Stomach (tissue), 9 donors: ENCODE results near the gene HEBP2. TPM values are rescaled to one million over a fixed set of nuclear protein-coding genes. Genes with fewer than 3 reads are reported as not detected.

Experiments
- DNase-seq, 2 donors: peaks; one replicate each; pipeline versions ENCODE4 v3.0.0 to v3.0.0-alpha.2; 2013 to 2019
- H3K27ac ChIP-seq, 5 donors: fragments of 200-600 bp in 4 of 5; sonication (generic) in 4 of 5; one replicate each; pipeline ENCODE4 v1.5.1; 2013 to 2019; ENCODE audit warnings: mild to moderate bottlenecking in 1 of 5, moderate library complexity in 1 of 5
- H3K27me3 ChIP-seq, 3 donors: fragments of 200-600 bp; sonication (generic); one replicate each; pipeline ENCODE4 v1.5.1; 2017 to 2019; ENCODE audit warnings: mixed run types in 1 of 3
- H3K36me3 ChIP-seq, 4 donors: fragments of 200-600 bp; sonication (generic); 1 replicate in 3 of 4; 2 replicates in 1 of 4; pipeline ENCODE4 v1.5.1; 2016 to 2019
- H3K4me1 ChIP-seq, 4 donors: fragments of 200-600 bp; sonication (generic); one replicate each; pipeline ENCODE4 v1.5.1; 2016 to 2019
- H3K4me3 ChIP-seq, 4 donors: fragments of 200-600 bp; sonication (generic) in 3 of 4; one replicate each; pipeline ENCODE4 v1.5.1; 2016 to 2019; ENCODE audit warnings: mild to moderate bottlenecking in 1 of 4
- H3K9me3 ChIP-seq, 4 donors: fragments of 200-600 bp; sonication (generic); one replicate each; pipeline ENCODE4 v1.5.1; 2016 to 2019
- CTCF ChIP-seq, 7 experiments: fragments of 450-650 bp in 4 of 7; fragments of 200-600 bp in 3 of 7; sonication (generic) in 3 of 7; IDR thresholded peaks; one replicate each; pipeline ENCODE4 v1.5.1; 2016 to 2019; ENCODE audit warnings: antibody characterized with exemption in 7 of 7, control low read depth in 2 of 7, mild to moderate bottlenecking in 1 of 7
- EP300 ChIP-seq: sonication (generic); formaldehyde crosslinking; IDR thresholded peaks from one replicate; pipeline ENCODE4 v1.6.1; 2017; ENCODE audit warnings: antibody characterized with exemption
- POLR2A ChIP-seq, 4 donors: fragments of 450-650 bp; IDR thresholded peaks; one replicate each; pipeline ENCODE4 v1.6.1; 2016; ENCODE audit warnings: antibody characterized with exemption in 4 of 4, control low read depth in 2 of 4, mild to moderate bottlenecking in 1 of 4, moderate library complexity in 1 of 4
- POLR2AphosphoS5 ChIP-seq, 3 donors: sonication (generic); formaldehyde crosslinking; IDR thresholded peaks; one replicate each; pipeline ENCODE4 v1.6.1; 2016; ENCODE audit warnings: antibody characterized with exemption in 3 of 3
- WGBS, 5 donors: extraction: QIAGEN DNeasy Blood & Tissue Kit in 3 of 5; methylation state at CpG; one replicate each; pipeline versions ENCODE4 v1.1.5 to v1.1.7; 2013 to 2018; 5-methylcytosine and 5-hydroxymethylcytosine counted together
- intact Hi-C: fragments of 100-400 bp; cut with DNase I; formaldehyde crosslinking; loops from one replicate; pipeline ENCODE4 v1.15.1; 2023; ENCODE audit warnings: low total_unique reads
- polyA plus RNA-seq, 3 donors: library from polyadenylated mRNA; stranded (reverse); fragments of 200-250 nt; gene quantifications; one replicate each; pipeline ENCODE4 v1.2.3, GENCODE V29; 2013
- total RNA-seq, 5 donors: library from RNA; depleted of rRNA; stranded (reverse); fragments of >200 nt; gene quantifications; one replicate each; pipeline versions ENCODE4 v1.1.0 to v1.2.3, GENCODE V29; 2014 to 2016
- donor health status: healthy with polysubstance abuse.
- donor health status: Bipolar disorder and iron deficiency.
- donor health status: healthy.

HEBP2 gene
- total and polyA plus RNA-seq, 8 donors, result 9.9 to 351 (median 48.4) TPM

GRCh38 chr6:138389551-138389950 lies 14.5 kb upstream of the HEBP2 start:
- DNase-seq, result no peak
- 81 to 88% (median 84%) methylated on average over 5 of the region's 5 CpGs for WGBS, 5 donors
- no peaks in the 10 kb centered on the region for H3K36me3 ChIP-seq
- H3K4me3 ChIP-seq, result no peak overlapping the region
- intact Hi-C loops, result no loop called here
- TF ChIP-seq EP300 (no peak), POLR2AphosphoS5 (IDR thresholded peaks at IDR 0.05) (no peak), POLR2A (IDR thresholded peaks at IDR 0.05) (no peak), CTCF (IDR thresholded peaks at IDR 0.05) (no peak)
- no peaks in the 10 kb centered on the region for H3K9me3 ChIP-seq
- no peak overlapping the region for H3K27ac ChIP-seq
- H3K4me1 ChIP-seq, result no peaks in the 10 kb centered on the region
- no peaks in the 10 kb centered on the region for H3K27me3 ChIP-seq

GRCh38 chr6:138393871-138394783 lies 9.9 kb upstream of the HEBP2 start:
- Histone ChIP-seq H3K4me3 (no peak overlapping the region), H3K27ac (no peak overlapping the region), H3K36me3 (no peaks in the 10 kb centered on the region), H3K9me3 (no peaks in the 10 kb centered on the region), H3K27me3 (no peaks in the 10 kb centered on the region), H3K4me1 (no peaks in the 10 kb centered on the region)
- intact Hi-C loops, result no loop called here
- 69 to 81% (median 73%) methylated on average over 5 of the region's 5 CpGs for WGBS, 5 donors
- DNase-seq, result no peak
- TF ChIP-seq CTCF (IDR thresholded peaks at IDR 0.05) (no peak), POLR2A (IDR thresholded peaks at IDR 0.05) (no peak), POLR2AphosphoS5 (IDR thresholded peaks at IDR 0.05) (no peak), EP300 (no peak)

- H3K27ac ChIP-seq, result no peak overlapping the region
- no peak overlapping the region for H3K4me3 ChIP-seq
- H3K36me3 ChIP-seq, result no peaks in the 10 kb centered on the region
- H3K4me1 ChIP-seq, result no peaks in the 10 kb centered on the region
- TF ChIP-seq CTCF (IDR thresholded peaks at IDR 0.05) (no peak), POLR2A (IDR thresholded peaks at IDR 0.05) (no peak), POLR2AphosphoS5 (IDR thresholded peaks at IDR 0.05) (no peak), EP300 (no peak)
- DNase-seq, result no peak
- H3K9me3 ChIP-seq, result no peaks in the 10 kb centered on the region
- intact Hi-C loops, result no loop called here
- no peaks in the 10 kb centered on the region for H3K27me3 ChIP-seq
- WGBS, 5 donors, result 91 to 94% (median 93%) methylated on average over 5 of the region's 5 CpGs
Measured at GRCh38 chr6:138396709-138397108, 7.3 kb upstream of the HEBP2 start.

- no peaks in the 10 kb centered on the region for H3K27me3 ChIP-seq
- no peak overlapping the region for H3K27ac ChIP-seq
- no peaks in the 10 kb centered on the region for H3K36me3 ChIP-seq
- no peaks in the 10 kb centered on the region for H3K9me3 ChIP-seq
- 81 to 84% (median 81%) methylated on average over 8 of the region's 8 CpGs for WGBS, 5 donors
- no peak overlapping the region for H3K4me3 ChIP-seq
- no peak for DNase-seq
- TF ChIP-seq EP300 (no peak), POLR2AphosphoS5 (IDR thresholded peaks at IDR 0.05) (no peak), POLR2A (IDR thresholded peaks at IDR 0.05) (no peak), CTCF (IDR thresholded peaks at IDR 0.05) (no peak)
- intact Hi-C loops, result no loop called here
- H3K4me1 ChIP-seq, result no peaks in the 10 kb centered on the region
Measured at GRCh38 chr6:138397128-138398122, 6.6 kb upstream of the HEBP2 start.
